ENCODE results near the gene USP36.

- no peak for TF ChIP-seq CTCF (IDR thresholded peaks at IDR 0.05)
- TF ChIP-seq POLR2AphosphoS5 (IDR thresholded peaks at IDR 0.05) = no peak
- no peak for TF ChIP-seq POLR2A (IDR thresholded peaks at IDR 0.05)
Measured at GRCh38 chr17:78766225-78766624, 74.4 kb downstream of the USP36 start.

Data from prostate gland (tissue), 2 donors.